Endothelial cell of umbilical vein (primary cell): ENCODE measurements around the gene SLC35E4. TPM values are rescaled to one million over a fixed set of nuclear protein-coding genes. Genes with fewer than 3 reads are reported as not detected.

Source experiments
- BruUV-seq: library from RNA; stranded (reverse); fragments of 400-500 nt; replicated peaks from 2 replicates; lab custom pipeline; 2021; lab: Mats Ljungman, UMichigan
- CTCF ChIA-PET: fragments of 300-600, 350-600 bp; sonication (Branson Sonifier 250); formaldehyde crosslinking; loops from one replicate; lab custom pipeline; 2021; ENCODE audit warnings: antibody characterized with exemption, inconsistent platforms; lab: Charles Lee
- POLR2A ChIA-PET: fragments of 300-600, 350-600 bp; sonication (Branson Sonifier 250); formaldehyde crosslinking; loops from one replicate; lab custom pipeline; 2021; ENCODE audit warnings: antibody characterized with exemption, inconsistent platforms; lab: Charles Lee
- DNase-seq: peaks from one replicate; pipeline ENCODE4 v3.0.0-alpha.2; 2011; ENCODE audit warnings: low read depth, low spot score
- FAIRE-seq: peaks from 2 replicates; lab custom pipeline; 2011; peaks lifted over from hg19 to GRCh38; lab: Jason Lieb, UNC
- H2AFZ ChIP-seq: 2 replicates; pipeline ENCODE4 v1.6.0; 2012; ENCODE audit warnings: low read depth, low read length, control low read depth, inconsistent platforms
- H3K27ac ChIP-seq: 2 replicates; pipeline ENCODE4 v1.5.1; 2011; ENCODE audit warnings: low read depth, mild to moderate bottlenecking, control low read depth, low read length, moderate library complexity; ENCODE audit not compliant: insufficient read depth
- H3K27me3 ChIP-seq, 2 experiments: 2 replicates each; pipeline versions ENCODE4 v1.6.0 to v1.6.1; 2011; ENCODE audit warnings: low read length in 2 of 2, mixed read lengths in 1 of 2; ENCODE audit not compliant: control insufficient read depth in 2 of 2, insufficient read depth in 2 of 2
- H3K36me3 ChIP-seq, 2 experiments: 2 replicates in 1 of 2; 3 replicates in 1 of 2; pipeline ENCODE4 v1.5.1; 2011; ENCODE audit warnings: low read length in 2 of 2, mild to moderate bottlenecking in 1 of 2, moderate library complexity in 1 of 2; ENCODE audit not compliant: control insufficient read depth in 2 of 2, insufficient read depth in 2 of 2; ENCODE audit errors: extremely low read depth in 1 of 2
- H3K4me1 ChIP-seq: 3 replicates; pipeline ENCODE4 v1.5.1; 2011; ENCODE audit warnings: mild to moderate bottlenecking, low read length; ENCODE audit not compliant: control insufficient read depth, insufficient read depth; ENCODE audit errors: extremely low read depth
- H3K4me2 ChIP-seq: 2 replicates; pipeline ENCODE4 v1.6.1; 2011; ENCODE audit warnings: low read length, control low read depth, mixed read lengths; ENCODE audit not compliant: insufficient read depth
- H3K4me3 ChIP-seq, 3 experiments: fragments of 200-600 bp in 1 of 3; sonication (generic), shearing (Covaris generic) in 1 of 3; replicated peaks in 1 of 3; 2 replicates each; pipeline ENCODE4 v1.5.1; 2011 to 2016; ENCODE audit warnings: control low read depth in 3 of 3, low read length in 3 of 3, mild to moderate bottlenecking in 2 of 3, inconsistent platforms in 1 of 3, low read depth in 1 of 3, moderate library complexity in 1 of 3; ENCODE audit not compliant: insufficient read depth in 1 of 3
- H3K79me2 ChIP-seq: 2 replicates; pipeline ENCODE4 v1.6.0; 2012; ENCODE audit warnings: low read length, inconsistent platforms; ENCODE audit not compliant: control insufficient read depth, insufficient read depth
- H3K9ac ChIP-seq: replicated peaks from 2 replicates; pipeline ENCODE3; 2011; ENCODE audit warnings: low read length, control low read depth; ENCODE audit not compliant: insufficient read depth; ENCODE audit errors: extremely low read depth
- H3K9me1 ChIP-seq: replicated peaks from 3 replicates; pipeline ENCODE4 v1.6.0; 2011; ENCODE audit warnings: mild to moderate bottlenecking, low read length; ENCODE audit not compliant: control insufficient read depth, insufficient read depth; ENCODE audit errors: extremely low read depth
- H3K9me3 ChIP-seq: replicated peaks from 2 replicates; pipeline ENCODE4 v1.5.1; 2012; ENCODE audit warnings: low read length, inconsistent platforms; ENCODE audit not compliant: control insufficient read depth, insufficient read depth
- H4K20me1 ChIP-seq: replicated peaks from 2 replicates; pipeline ENCODE3; 2011; ENCODE audit warnings: mild to moderate bottlenecking, low read length; ENCODE audit not compliant: control insufficient read depth, insufficient read depth; ENCODE audit errors: extremely low read depth
- EZH2 ChIP-seq: IDR thresholded peaks from 2 replicates; pipeline ENCODE4 v1.6.1; 2012; ENCODE audit warnings: borderline replicate concordance, low read depth, mild to moderate bottlenecking, moderate library complexity, low read length, inconsistent platforms; ENCODE audit not compliant: severe bottlenecking
- FOS ChIP-seq: IDR thresholded peaks from 2 replicates; pipeline ENCODE4 v1.6.1; 2011; ENCODE audit warnings: mild to moderate bottlenecking, low read length, moderate library complexity, borderline replicate concordance; ENCODE audit not compliant: insufficient read depth
- GATA2 ChIP-seq: IDR thresholded peaks from 2 replicates; pipeline ENCODE4 v1.7.0; 2011; ENCODE audit warnings: low read depth, mild to moderate bottlenecking, moderate library complexity, mixed read lengths, low read length; ENCODE audit not compliant: insufficient read length, insufficient read depth
- JUN ChIP-seq: IDR thresholded peaks from 2 replicates; pipeline ENCODE4 v1.6.1; 2011; ENCODE audit warnings: borderline replicate concordance, low read depth; ENCODE audit not compliant: insufficient read length, insufficient read depth
- MYC ChIP-seq: IDR thresholded peaks from one replicate; pipeline ENCODE4 v1.6.1; 2011; ENCODE audit warnings: mild to moderate bottlenecking, low read depth, low read length
- POLR2A ChIP-seq: IDR thresholded peaks from 2 replicates; pipeline ENCODE4 v1.6.1; 2012; ENCODE audit warnings: low read depth, mild to moderate bottlenecking, control low read depth, low read length
- POLR2AphosphoS5 ChIP-seq: IDR thresholded peaks from 2 replicates; pipeline ENCODE4 v1.6.1; 2012; ENCODE audit warnings: low read depth, mild to moderate bottlenecking, control low read depth, low read length, moderate library complexity; ENCODE audit not compliant: insufficient read depth
- dilution Hi-C: fragments of 300-500 bp; cut with MboI; formaldehyde crosslinking; loops from one replicate; pipeline ENCODE4 v1.15.0; 2019; ENCODE audit warnings: low sequenced_read_pairs; ENCODE audit not compliant: extremely low pct_ligation_motif_present
- intact Hi-C: fragments of 100-400 bp; cut with micrococcal nuclease; formaldehyde crosslinking; loops from one replicate; pipeline ENCODE4 v1.10.0; 2022
- polyA plus RNA-seq, 4 experiments: library from polyadenylated mRNA; depleted of rRNA in 3 of 4; stranded (reverse) in 3 of 4; unstranded in 1 of 4; fragments of >200 nt; gene quantifications; 2 replicates each; pipeline versions ENCODE4 v1.2.1 to v1.2.3, GENCODE V29; 2011 to 2012; ENCODE audit warnings: missing spikeins in 1 of 4
- total RNA-seq: library from RNA; stranded (reverse); gene quantifications from 2 replicates; pipeline ENCODE4 v1.2.3, GENCODE V29; 2021
- TF ChIP-seq, protein P1 (sequence below), 2 donors: IDR thresholded peaks; 1 replicate in 1 of 2; 2 replicates in 1 of 2; pipeline ENCODE4 v1.5.1; 2011; ENCODE audit warnings: low read length in 2 of 2, mild to moderate bottlenecking in 2 of 2, moderate library complexity in 2 of 2, control low read depth in 1 of 2, inconsistent platforms in 1 of 2, low read depth in 1 of 2; ENCODE audit not compliant: insufficient read depth in 1 of 2; ENCODE audit errors: extremely low read depth in 1 of 2
- TF ChIP-seq, protein P2 (sequence below): IDR thresholded peaks from 2 replicates; pipeline ENCODE4 v1.6.1; 2011; ENCODE audit not compliant: insufficient read depth, insufficient read length

SLC35E4 gene
- total and polyA plus RNA-seq, 2 donors (not counting 3 experiments of a cell fraction or from before 2014, with no cell fraction given) = 10.7 to 15.3 TPM

GRCh38 chr22:30687358-30687757, 51.8 kb downstream of the SLC35E4 start:
- Histone ChIP-seq H3K4me1 (no peaks in the 10 kb centered on the region), H3K27ac (no peak overlapping the region), H3K9me1 (no peaks in the 10 kb centered on the region), H3K9ac (no peak overlapping the region), H4K20me1 (no peaks in the 10 kb centered on the region), H3K4me3 (no peak overlapping the region), H2AFZ (no peak overlapping the region), H3K9me3 (no peaks in the 10 kb centered on the region), H3K36me3 (no peaks in the 10 kb centered on the region), H3K27me3 (no peaks in the 10 kb centered on the region), H3K4me2 (no peak overlapping the region), H3K79me2 (no peaks in the 10 kb centered on the region)
- no peak for TF ChIP-seq POLR2AphosphoS5
- TF ChIP-seq GATA2 = no peak
- TF ChIP-seq EZH2 = no peak
- no peak for TF ChIP-seq POLR2A
- no peak for TF ChIP-seq MYC
- TF ChIP-seq JUN = no peak
- TF ChIP-seq, protein P1, sequence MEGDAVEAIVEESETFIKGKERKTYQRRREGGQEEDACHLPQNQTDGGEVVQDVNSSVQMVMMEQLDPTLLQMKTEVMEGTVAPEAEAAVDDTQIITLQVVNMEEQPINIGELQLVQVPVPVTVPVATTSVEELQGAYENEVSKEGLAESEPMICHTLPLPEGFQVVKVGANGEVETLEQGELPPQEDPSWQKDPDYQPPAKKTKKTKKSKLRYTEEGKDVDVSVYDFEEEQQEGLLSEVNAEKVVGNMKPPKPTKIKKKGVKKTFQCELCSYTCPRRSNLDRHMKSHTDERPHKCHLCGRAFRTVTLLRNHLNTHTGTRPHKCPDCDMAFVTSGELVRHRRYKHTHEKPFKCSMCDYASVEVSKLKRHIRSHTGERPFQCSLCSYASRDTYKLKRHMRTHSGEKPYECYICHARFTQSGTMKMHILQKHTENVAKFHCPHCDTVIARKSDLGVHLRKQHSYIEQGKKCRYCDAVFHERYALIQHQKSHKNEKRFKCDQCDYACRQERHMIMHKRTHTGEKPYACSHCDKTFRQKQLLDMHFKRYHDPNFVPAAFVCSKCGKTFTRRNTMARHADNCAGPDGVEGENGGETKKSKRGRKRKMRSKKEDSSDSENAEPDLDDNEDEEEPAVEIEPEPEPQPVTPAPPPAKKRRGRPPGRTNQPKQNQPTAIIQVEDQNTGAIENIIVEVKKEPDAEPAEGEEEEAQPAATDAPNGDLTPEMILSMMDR (IDR thresholded peaks at IDR 0.05; ENCODE audit: extremely low read depth in 1 of 2, insufficient read depth in 1 of 2, low read depth in 1 of 2, low read length in 2 of 2) = no peak
- TF ChIP-seq FOS = no peak
- TF ChIP-seq, protein P2, sequence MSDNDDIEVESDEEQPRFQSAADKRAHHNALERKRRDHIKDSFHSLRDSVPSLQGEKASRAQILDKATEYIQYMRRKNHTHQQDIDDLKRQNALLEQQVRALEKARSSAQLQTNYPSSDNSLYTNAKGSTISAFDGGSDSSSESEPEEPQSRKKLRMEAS = no peak
- dilution Hi-C loops = no loop called here
- DNase-seq = no peak
- BruUV-seq = no TSS peak
- FAIRE-seq = no peak
- intact Hi-C loops = no loop called here
- ChIA-PET POLR2A (no interaction called here), CTCF (no interaction called here)
